ENCODE results near the gene MPND. TPM values are rescaled to one million over a fixed set of nuclear protein-coding genes. Genes with fewer than 3 reads are reported as not detected.
A peak's percentile ranks its signal among the peaks of the same experiment; 100 is the strongest.

MPND gene
- total RNA-seq, 3 donors from 2014 or later = 43.8 to 82.8 (median 49.0) TPM

- no peaks in the 10 kb centered on the region for H3K9me3 ChIP-seq
- H3K36me3 ChIP-seq (ENCODE audit: low read depth) = no peaks in the 10 kb centered on the region
- peaks cover 54% of the 10 kb centered on the region for H3K4me1 ChIP-seq (ENCODE audit: low read depth)
- DNase-seq = peak; percentile 46 to 83 (median 65)
- intact Hi-C loops (cut with DNase I, micrococcal nuclease) = no loop called here
- ATAC-seq = peak; percentile 71
- no peak for TF ChIP-seq CTCF (IDR thresholded peaks at IDR 0.05)
- no peak overlapping the region for H3K4me3 ChIP-seq
Measured at GRCh38 chr19:4374498-4375163, 31.3 kb downstream of the MPND start.

- intact Hi-C loops (cut with DNase I, micrococcal nuclease) = no loop called here
- no peaks in the 10 kb centered on the region for H3K36me3 ChIP-seq (ENCODE audit: low read depth)
- H3K4me1 ChIP-seq (ENCODE audit: low read depth) = peaks cover 46% of the 10 kb centered on the region
- TF ChIP-seq CTCF (IDR thresholded peaks at IDR 0.05) = no peak
- peak; percentile 62 for ATAC-seq
- H3K4me3 ChIP-seq = no peak overlapping the region
- no peaks in the 10 kb centered on the region for H3K9me3 ChIP-seq
- DNase-seq = peak; percentile 53 to 83 (median 70)
Measured at GRCh38 chr19:4375164-4376027, 32.0 kb downstream of the MPND start.

GRCh38 chr19:4376028-4376670, 32.8 kb downstream of the MPND start:
- Histone ChIP-seq H3K36me3 (ENCODE audit: low read depth) (no peaks in the 10 kb centered on the region), H3K4me1 (ENCODE audit: low read depth) (peaks cover 43% of the 10 kb centered on the region), H3K9me3 (no peaks in the 10 kb centered on the region), H3K4me3 (no peak overlapping the region)
- no peak for ATAC-seq
- no peak for DNase-seq
- no peak for TF ChIP-seq CTCF (IDR thresholded peaks at IDR 0.05)
- intact Hi-C loops (cut with DNase I, micrococcal nuclease) = no loop called here

- Histone ChIP-seq H3K4me3 (no peak overlapping the region), H3K9me3 (no peaks in the 10 kb centered on the region), H3K36me3 (ENCODE audit: low read depth) (no peaks in the 10 kb centered on the region), H3K4me1 (ENCODE audit: low read depth) (peaks cover 39% of the 10 kb centered on the region)
- TF ChIP-seq CTCF (IDR thresholded peaks at IDR 0.05) = no peak
- DNase-seq (no peak), ATAC-seq (no peak)
- intact Hi-C loops (cut with DNase I, micrococcal nuclease) = no loop called here
Measured at GRCh38 chr19:4376671-4376990, 33.3 kb downstream of the MPND start.

DNA sequence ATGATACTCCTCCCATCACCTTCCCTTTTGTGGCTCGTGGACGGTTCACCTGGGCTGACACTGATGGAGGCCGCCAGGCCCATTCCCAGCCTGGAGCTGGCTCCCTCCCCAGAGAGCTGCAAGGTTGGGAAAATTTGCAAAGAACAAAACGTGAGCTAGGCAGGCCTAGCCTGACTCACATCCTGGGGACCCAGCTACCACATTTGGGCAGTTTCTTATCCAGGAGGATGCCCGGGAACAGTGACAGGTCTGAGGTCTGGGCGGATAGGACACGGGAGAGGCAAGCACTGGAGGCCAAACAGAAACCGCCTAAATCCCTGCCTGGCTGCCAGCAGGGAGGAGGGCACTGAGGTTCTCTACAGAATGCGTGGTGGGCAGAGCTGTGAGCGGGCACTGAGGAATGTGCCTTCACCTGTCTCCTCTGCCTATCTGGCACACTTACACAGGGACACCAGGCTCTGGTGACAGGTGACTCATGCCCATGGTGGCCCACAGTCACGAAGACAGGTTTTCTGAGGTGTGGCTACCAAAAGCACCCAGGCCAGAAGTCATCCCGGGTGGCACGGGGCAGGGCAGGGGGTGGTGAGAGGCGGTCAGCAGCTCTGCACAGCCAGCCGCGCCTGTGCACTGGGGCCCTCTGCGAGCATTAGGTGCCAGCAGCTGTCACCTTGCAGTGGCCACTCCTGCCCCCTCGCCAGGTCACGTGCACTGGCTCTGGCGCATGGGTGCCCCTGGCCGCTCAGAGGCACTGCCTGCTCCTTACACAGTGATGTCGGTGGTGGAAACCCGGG, 33.8 kb downstream of the MPND start:
- no peaks in the 10 kb centered on the region for H3K9me3 ChIP-seq
- no peaks in the 10 kb centered on the region for H3K36me3 ChIP-seq (ENCODE audit: low read depth)
- no peak for TF ChIP-seq CTCF (IDR thresholded peaks at IDR 0.05)
- intact Hi-C loops (cut with DNase I, micrococcal nuclease) = no loop called here
- DNase-seq = no peak
- H3K4me3 ChIP-seq = no peak overlapping the region
- H3K4me1 ChIP-seq (ENCODE audit: low read depth) = peaks cover 39% of the 10 kb centered on the region
- no peak for ATAC-seq
